GM21528 (cell line): ENCODE data around the gene AXIN1.
A peak's percentile ranks its signal among the peaks of the same experiment; 100 is the strongest.
"Not testable (repeated sequence)": the region's sequence is repeated elsewhere in the genome, so short reads cannot be mapped to it uniquely, and the experiment has no call there.

Experiments
- ATAC-seq: cut with Tn5 transposase; IDR thresholded peaks from one replicate; pipeline ENCODE4 v1.9.1; 2021; ENCODE audit warnings: mild to moderate bottlenecking, moderate library complexity; ENCODE audit not compliant: unreplicated experiment, low FRiP score

AXIN1 gene

GRCh38 chr16:356741-357140 lies 4.2 kb upstream of the AXIN1 start:
- ATAC-seq: no peak

- no peak for ATAC-seq
Measured at GRCh38 chr16:354971-355461, 2.5 kb upstream of the AXIN1 start.

GRCh38 chr16:354291-354881 lies 1.9 kb upstream of the AXIN1 start:
- ATAC-seq: no peak

- ATAC-seq: peak; percentile 3
Measured at GRCh38 chr16:353404-354290, 1.1 kb upstream of the AXIN1 start.

DNA sequence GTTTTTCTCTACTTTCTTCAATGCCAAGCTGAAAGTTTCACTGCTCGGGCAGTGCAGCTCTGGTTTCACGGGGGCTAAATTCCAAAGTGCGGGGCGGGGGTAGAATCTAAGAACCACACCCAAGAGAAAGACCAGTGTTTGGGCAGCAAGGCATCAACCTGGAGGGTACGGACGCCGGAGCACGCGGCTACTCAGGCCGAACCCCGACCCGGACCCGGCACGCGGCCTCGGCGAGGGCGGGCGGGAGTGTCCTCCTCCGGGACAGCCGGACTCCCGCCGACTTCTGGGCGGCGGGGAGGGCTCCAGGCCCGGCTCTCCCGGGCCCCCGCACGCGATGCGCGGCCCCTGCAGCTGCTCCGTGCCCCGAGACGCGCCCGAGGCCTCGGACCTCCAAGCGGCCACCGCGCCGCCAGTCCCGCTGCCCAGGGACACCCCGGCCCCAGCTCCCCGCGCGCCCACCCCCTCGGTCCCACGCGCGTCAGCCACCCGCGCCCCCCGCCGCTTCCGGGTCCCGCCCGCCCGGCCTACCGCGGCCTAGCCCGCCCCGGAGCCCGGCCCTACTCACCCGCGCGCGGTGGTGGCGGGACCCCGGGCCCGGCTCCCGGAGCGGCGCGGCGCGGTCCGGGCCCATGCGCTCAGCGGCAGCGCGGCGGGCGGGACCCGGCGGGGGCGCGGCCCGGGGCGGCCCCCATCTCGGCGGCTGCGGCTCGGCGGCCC lies 561 bp downstream of the AXIN1 start:
- peak; percentile 23 for ATAC-seq

- ATAC-seq: no peak
Measured at GRCh38 chr16:350203-350602, 2.3 kb downstream of the AXIN1 start.

GRCh38 chr16:349211-349610 lies 3.3 kb downstream of the AXIN1 start:
- ATAC-seq: no peak

- not testable (repeated sequence) for ATAC-seq
Measured at GRCh38 chr16:348495-348894, 4.0 kb downstream of the AXIN1 start.

DNA sequence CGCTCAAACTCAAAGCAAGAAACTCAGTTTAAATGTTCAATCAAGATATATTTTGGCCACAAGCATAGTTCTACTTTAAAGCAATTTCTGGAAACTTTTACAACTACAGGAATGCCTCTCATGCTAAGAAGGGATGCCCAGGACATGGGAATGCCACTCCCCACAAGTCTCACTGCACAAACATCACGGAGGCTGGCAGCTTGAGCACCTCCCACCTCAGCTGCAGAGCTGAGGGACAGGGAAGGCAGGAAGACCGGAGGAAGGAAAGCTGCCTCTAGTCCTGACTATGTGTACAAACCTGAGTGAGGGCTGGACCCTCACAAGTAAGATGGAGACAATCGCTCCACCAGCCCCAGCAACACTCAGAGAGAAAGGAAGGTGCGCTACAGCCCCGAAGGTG lies 5.3 kb downstream of the AXIN1 start:
- no peak for ATAC-seq

GRCh38 chr16:346587-346986 lies 5.9 kb downstream of the AXIN1 start:
- ATAC-seq: no peak

DNA sequence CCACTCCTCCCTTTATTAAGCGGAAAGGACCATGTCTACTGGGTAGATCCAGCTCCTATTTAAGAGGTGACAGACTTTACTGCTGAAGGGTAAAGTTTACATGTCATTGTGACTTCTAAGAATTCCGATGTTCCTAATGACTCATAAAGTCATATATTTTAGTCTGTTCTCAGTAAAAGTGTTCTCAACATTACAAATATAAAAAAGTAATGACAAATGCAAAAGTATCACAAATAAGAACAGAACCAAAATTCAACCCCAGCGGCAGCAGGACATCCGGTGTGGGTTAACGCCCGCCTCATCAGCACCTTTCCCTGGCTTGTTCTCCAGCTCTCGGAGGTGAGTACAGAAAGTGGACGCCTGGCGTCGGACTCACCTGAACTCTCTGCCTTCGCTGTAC lies 6.8 kb downstream of the AXIN1 start:
- no peak for ATAC-seq

GRCh38 chr16:342455-343213 lies 9.9 kb downstream of the AXIN1 start:
- no peak for ATAC-seq

DNA sequence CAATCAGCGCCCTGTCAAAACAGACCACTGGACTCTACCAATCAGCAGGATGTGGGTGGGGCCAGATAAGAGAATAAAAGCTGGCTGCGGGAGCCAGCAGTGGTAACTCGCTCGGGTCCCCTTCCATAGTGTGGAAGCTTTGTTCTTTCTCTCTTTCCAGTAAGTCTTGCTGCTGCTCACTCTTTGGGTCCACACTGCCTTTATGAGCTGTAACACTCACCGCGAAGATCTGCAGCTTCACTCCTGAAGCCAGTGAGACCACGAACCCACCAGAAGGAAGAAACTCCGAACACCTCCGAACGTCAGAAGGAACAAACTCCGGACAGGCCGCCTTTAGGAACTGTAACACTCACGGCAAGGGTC lies 10.6 kb downstream of the AXIN1 start:
- ATAC-seq: not testable (repeated sequence)

DNA sequence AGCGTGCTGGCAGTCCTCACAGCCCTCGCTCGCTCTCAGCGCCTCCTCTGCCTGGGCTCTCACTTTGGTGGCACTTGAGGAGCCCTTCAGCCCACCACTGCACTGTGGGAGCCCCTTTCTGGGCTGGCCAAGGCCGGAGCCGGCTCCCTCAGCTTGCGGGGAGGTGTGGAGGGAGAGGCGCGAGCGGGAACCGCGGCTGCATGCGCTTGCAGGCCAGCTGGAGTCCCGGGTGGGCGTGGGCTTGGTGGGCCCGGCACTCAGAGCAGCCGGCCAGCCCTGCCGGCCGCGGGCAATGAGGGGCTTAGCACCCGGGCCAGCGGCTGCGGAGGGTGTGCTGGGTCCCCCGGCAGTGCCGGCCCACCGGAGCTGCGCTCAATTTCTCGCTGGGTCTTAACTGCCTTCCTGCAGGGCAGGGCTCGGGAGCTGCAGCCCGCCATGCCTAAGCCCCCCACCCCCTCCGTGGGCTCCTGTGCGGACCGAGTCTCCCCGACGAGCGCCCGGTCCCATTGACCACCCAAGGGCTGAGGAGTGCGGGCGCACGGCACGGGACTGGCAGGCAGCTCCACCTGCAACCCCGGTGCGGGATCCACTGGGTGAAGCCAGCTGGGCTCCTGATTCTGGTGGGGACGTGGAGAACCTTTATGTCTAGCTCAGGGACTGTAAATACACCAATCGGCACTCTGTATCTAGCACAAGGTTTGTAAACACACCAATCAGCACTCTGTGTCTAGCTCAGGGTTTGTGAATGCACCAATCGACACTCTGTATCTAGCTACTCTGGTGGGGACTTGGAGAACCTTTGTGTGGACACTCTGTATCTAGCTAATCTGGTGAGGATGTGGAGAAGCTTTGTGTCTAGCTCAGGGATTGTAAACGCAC lies 11.2 kb downstream of the AXIN1 start:
- ATAC-seq: not testable (repeated sequence)

DNA sequence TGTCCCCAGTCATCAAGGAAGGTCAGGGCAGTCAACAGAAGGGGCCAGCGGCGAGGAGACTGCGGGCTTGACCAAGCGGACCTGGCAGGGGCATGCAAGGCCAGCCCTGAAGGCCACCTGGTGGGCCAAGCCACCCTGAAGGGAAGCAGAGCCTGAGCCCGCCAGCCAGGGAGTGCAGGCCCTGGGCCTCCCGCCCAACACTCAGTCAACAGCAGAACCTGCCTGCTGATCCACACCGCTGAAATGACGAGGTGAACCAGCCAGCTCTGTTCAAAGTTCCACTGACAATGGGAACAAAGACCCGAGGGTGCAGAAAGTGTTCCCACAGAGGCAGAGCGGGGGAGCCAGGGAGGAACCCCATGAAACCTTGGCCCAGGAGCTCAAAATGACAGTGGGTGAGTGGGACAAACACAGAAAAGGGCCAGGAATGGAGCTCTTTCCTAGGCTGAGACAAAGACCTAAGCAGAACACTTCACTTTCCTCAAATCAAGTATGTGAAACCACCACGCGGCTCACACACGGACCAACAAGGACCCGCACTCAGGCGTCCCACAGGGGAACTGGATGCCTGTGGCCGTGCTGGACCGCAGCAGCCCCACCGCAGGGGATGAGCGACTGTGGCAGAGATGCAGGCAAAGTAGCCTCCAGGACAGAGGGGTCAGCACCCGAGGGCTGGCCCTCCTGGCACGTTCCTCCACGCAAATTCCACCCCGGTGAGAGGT lies 12.0 kb downstream of the AXIN1 start:
- no peak for ATAC-seq

- no peak for ATAC-seq
Measured at GRCh38 chr16:339680-340079, 12.8 kb downstream of the AXIN1 start.

DNA sequence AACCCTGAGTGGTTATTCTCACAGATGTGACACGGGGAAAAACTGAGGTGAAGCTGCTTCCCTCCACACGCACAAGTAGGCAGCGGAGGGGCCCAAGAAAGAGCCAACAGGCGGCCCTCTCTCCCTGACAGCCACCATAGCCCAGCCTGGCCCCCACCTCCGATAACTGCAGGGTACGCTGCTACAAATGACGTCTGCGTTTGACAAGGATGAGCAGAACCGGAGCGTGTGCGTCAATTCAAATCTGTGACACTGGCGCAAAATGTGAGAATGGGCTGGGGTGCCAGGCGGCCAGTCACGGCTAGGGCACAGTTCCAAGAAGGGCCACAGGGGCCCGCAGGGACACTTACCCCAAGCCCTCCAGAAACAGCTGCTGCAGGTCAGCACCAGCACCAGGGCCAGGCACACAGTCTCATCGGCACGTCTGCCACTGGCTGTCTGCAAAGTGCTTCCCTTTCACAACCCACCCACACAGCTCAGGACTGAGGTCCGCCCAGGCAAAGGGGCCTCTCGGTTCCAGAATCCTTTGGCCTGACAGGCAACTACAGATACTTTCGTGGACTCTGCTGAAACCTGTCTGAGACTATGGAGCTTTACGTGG lies 14.4 kb downstream of the AXIN1 start:
- ATAC-seq: no peak

DNA sequence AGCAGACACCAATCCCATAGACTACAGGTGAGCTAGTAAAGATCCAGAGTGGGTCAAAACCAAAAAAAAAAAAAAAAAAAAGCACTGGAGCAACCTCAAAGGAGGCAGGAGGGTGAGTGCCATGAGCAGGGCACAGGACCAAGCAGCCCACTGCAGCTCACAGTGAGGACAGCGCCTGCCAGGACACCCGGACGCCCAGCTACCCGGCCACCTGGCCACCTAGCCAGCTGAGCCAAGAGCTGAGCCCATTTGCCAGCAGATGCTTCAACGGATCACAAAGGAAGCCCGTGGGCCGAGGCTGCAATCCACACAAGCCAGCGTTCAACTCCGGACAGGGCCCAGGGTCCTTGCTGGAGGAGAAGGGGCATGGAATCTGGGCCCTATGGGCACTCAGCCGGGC lies 15.1 kb downstream of the AXIN1 start:
- ATAC-seq: no peak

DNA sequence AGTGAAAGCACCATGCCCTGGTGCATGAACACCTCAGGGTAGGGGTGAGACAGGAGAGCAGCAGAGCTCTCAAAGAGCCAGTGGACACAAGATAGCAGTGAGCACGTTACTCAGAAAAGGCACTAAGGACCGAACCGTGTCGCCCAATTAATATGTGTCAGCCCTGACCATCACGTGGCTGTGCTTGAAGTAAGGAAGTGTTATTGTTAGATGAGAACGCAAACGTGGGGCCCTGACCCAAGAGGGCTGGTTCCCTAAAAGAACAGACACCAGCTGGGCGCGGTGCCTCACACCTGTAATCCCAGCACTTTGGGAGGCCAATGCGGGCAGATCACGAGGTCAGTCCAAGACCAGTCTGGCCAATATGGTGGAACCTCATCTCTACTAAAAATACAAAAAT lies 16.3 kb downstream of the AXIN1 start:
- ATAC-seq: no peak
